CD8-positive, alpha-beta memory T cell (primary cell): ENCODE results near the gene ZDHHC14. TPM values are rescaled to one million over a fixed set of nuclear protein-coding genes. Genes with fewer than 3 reads are reported as not detected.

Experiments used
- CTCF ChIA-PET: fragments of 350-600 bp; sonication (Branson Sonifier 250); formaldehyde crosslinking; loops from one replicate; lab custom pipeline; 2021; ENCODE audit warnings: antibody characterized with exemption; lab: Charles Lee
- POLR2A ChIA-PET: fragments of 350-600 bp; sonication (Branson Sonifier 250); formaldehyde crosslinking; loops from one replicate; lab custom pipeline; 2021; ENCODE audit warnings: antibody characterized with exemption; lab: Charles Lee
- DNase-seq, 5 donors: peaks; one replicate each; pipeline versions ENCODE4 v3.0.0 to v3.0.0-alpha.2; 2020 to 2022; ENCODE audit warnings: mixed read lengths in 1 of 5
- H3K27ac ChIP-seq: one replicate; pipeline ENCODE4 v1.7.0; 2013; ENCODE audit warnings: low read depth, mild to moderate bottlenecking, low read length, moderate library complexity
- H3K27me3 ChIP-seq: 2 replicates; pipeline ENCODE4 v1.7.0; 2013; ENCODE audit warnings: low read length, mild to moderate bottlenecking; ENCODE audit not compliant: insufficient read depth, poor library complexity, severe bottlenecking
- H3K36me3 ChIP-seq: 2 replicates; pipeline ENCODE4 v1.7.0; 2013; ENCODE audit warnings: mild to moderate bottlenecking, low read length, moderate library complexity; ENCODE audit not compliant: insufficient read depth
- H3K4me1 ChIP-seq: 2 replicates; pipeline ENCODE4 v1.7.0; 2013; ENCODE audit warnings: mild to moderate bottlenecking, low read length, moderate library complexity; ENCODE audit not compliant: insufficient read depth
- H3K4me3 ChIP-seq: 2 replicates; pipeline ENCODE4 v1.7.0; 2013; ENCODE audit warnings: mild to moderate bottlenecking, low read length
- H3K9me3 ChIP-seq: 2 replicates; pipeline ENCODE4 v1.7.0; 2013; ENCODE audit warnings: mild to moderate bottlenecking, low read length
- H3K27ac Mint-ChIP-seq, 8 donors: one replicate each; pipeline ENCODE4 v1.8.0; 2020 to 2021; ENCODE audit warnings: mixed read lengths in 8 of 8, mild to moderate bottlenecking in 6 of 8, inconsistent platforms in 3 of 8, moderate library complexity in 3 of 8
- H3K27me3 Mint-ChIP-seq, 2 donors: one replicate each; pipeline ENCODE4 v1.8.0; 2020 to 2021; ENCODE audit warnings: mixed read lengths in 2 of 2, mild to moderate bottlenecking in 1 of 2, moderate library complexity in 1 of 2
- H3K36me3 Mint-ChIP-seq, 3 donors: one replicate each; pipeline ENCODE4 v1.8.0; 2020 to 2021; ENCODE audit warnings: mixed read lengths in 3 of 3, inconsistent platforms in 1 of 3, mild to moderate bottlenecking in 1 of 3
- H3K4me1 Mint-ChIP-seq, 3 donors: one replicate each; pipeline ENCODE4 v1.8.0; 2020 to 2021; ENCODE audit warnings: mixed read lengths in 3 of 3, inconsistent platforms in 1 of 3, mild to moderate bottlenecking in 1 of 3
- H3K4me3 Mint-ChIP-seq, 7 donors: one replicate each; pipeline ENCODE4 v1.8.0; 2020 to 2021; ENCODE audit warnings: mixed read lengths in 7 of 7, mild to moderate bottlenecking in 6 of 7, moderate library complexity in 4 of 7, inconsistent platforms in 2 of 7
- H3K9me3 Mint-ChIP-seq, 5 donors: one replicate each; pipeline ENCODE4 v1.8.0; 2020 to 2022; ENCODE audit warnings: mixed read lengths in 5 of 5, mild to moderate bottlenecking in 3 of 5, moderate library complexity in 2 of 5, inconsistent platforms in 1 of 5
- polyA plus RNA-seq: library from polyadenylated mRNA; unstranded; fragments of 300-500 nt; fragmentation: Illumina TruSeq; gene quantifications from one replicate; pipeline ENCODE4 v1.2.3, GENCODE V29; 2021
- total RNA-seq, 2 experiments: library from RNA; stranded (reverse); gene quantifications; one replicate each; pipeline ENCODE4 v1.2.3, GENCODE V29; 2021

Gene ZDHHC14
- total and polyA plus RNA-seq, 3 experiments from 2014 or later = 4.2 to 8.1 (median 6.3) TPM

DNA sequence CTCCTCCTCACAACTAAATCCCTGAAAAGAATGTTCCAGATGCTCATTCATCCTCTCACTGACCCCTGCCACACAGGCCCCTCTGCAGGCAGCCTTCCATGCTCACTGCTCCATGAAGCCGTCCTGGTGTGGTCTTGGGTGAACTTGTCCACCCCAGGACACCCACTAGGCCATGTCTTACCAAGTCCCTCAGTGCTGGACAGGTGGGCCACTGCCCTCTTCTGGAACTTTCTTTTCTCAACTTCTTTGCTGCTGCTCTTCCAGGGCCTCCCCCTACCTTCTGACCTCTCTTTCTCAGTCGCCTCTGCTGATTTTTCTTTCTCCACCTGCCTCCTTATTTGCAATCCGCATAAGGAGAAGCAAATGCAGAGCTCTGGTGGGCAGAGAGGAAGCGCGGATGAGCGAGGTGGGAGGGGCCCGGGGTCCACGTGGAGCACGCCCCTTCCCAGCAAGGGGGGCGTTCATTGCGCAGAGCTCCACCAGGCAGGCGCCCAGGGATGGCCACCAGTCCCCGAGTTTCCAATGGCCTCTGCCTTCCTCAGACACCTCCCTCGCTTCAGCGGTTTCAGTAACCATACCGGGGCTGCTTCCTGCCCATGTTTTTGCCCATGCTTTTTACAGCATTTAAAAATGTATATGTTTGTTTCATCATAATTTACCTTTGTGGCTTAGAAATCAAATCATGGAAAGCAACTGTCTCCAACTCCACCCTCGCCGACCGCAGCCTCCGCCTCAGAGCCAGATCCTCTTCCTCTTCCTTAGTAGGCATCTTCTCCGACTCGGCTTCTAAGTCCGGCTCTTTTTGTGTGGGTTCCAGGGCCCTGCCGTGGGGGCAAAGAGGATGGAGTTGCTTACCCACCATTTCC is 129.6 kb downstream of the ZDHHC14 start:
- Mint-ChIP-seq H3K4me3 (peak overlapping the region; percentile 64 to 92 (median 80)), H3K36me3 (peaks cover 4 to 26% (median 4%) of the 10 kb centered on the region in 3 donors), H3K4me1 (peaks cover 8 to 15% (median 14%) of the 10 kb centered on the region in 3 donors), H3K27ac (peak overlapping the region in 7 of 8 donors; percentile 7 to 98 (median 77)), H3K27me3 (peaks cover 0 to 1% of the 10 kb centered on the region in 2 donors), H3K9me3 (peaks cover 8 to 18% (median 13%) of the 10 kb centered on the region in 5 donors)
- ChIA-PET CTCF (no interaction called here), POLR2A (interaction anchor here (0.6 kb wide), 1 partner anchor 11 kb away, joined by 3 read pairs; no protein-coding TSS in a partner anchor)
- no peaks in the 10 kb centered on the region for H3K27me3 ChIP-seq
- H3K4me1 ChIP-seq = peaks cover 4% of the 10 kb centered on the region
- no peaks in the 10 kb centered on the region for H3K36me3 ChIP-seq
- DNase-seq = peak in 2 of 5 donors; percentile 2 to 14
- no peak overlapping the region for H3K4me3 ChIP-seq
- peaks cover 6% of the 10 kb centered on the region for H3K9me3 ChIP-seq
- H3K27ac ChIP-seq = no peak overlapping the region

DNA sequence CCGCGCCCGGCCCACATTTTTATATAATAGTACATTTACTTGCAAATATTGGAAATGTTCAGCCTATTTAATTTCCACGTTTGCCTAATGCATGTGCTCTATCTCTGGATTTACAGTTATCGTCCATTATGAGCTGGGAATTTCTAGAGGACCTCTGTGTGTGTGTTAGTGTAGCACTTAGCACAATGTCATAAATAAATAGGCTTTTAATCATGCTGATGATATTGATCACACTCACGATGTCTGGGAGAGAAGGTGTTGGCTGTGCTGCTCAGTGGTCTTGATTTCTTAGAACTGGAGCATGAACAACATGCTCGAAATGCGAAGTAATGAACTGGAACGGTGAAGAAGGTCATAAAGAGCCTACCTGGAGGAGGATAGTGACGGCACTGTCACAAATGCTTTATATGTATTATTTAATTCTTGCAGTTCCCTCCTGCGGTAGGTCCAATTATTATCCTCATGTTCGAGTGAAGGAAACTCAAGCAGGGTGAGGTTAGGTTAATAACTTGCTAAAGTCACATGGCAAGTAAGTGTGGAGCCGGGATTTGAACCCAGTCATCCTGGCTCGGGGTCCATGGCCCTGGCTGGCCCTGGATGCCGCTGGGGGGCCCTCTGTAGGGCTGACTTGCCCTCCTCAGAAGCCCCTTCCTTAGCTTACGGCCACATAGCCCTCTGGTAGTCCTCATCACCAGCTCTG is 130.8 kb downstream of the ZDHHC14 start:
- H3K9me3 Mint-ChIP-seq = peaks cover 1 to 6% (median 2%) of the 10 kb centered on the region in 5 donors

GRCh38 chr6:157512382-157512682 is 131.3 kb downstream of the ZDHHC14 start:
- no peak for DNase-seq
- Mint-ChIP-seq H3K36me3 (peaks cover 0 to 15% (median 3%) of the 10 kb centered on the region in 3 donors), H3K4me3 (no peak overlapping the region), H3K4me1 (peaks cover 8 to 15% (median 14%) of the 10 kb centered on the region in 3 donors), H3K27me3 (peaks cover 0 to 1% of the 10 kb centered on the region in 2 donors), H3K27ac (peak overlapping the region in 1 of 8 donors; percentile 32), H3K9me3 (peaks cover 0 to 4% (median 0%) of the 10 kb centered on the region in 5 donors)
- CTCF ChIA-PET = no interaction called here
- Histone ChIP-seq H3K27me3 (no peaks in the 10 kb centered on the region), H3K4me1 (peaks cover 4% of the 10 kb centered on the region), H3K36me3 (no peaks in the 10 kb centered on the region), H3K4me3 (no peak overlapping the region), H3K27ac (no peak overlapping the region), H3K9me3 (no peaks in the 10 kb centered on the region)
- POLR2A ChIA-PET = no interaction called here

More for the DNA sequence above, 130.8 kb downstream of the ZDHHC14 start:
- H3K4me3 ChIP-seq = no peak overlapping the region
- H3K27ac Mint-ChIP-seq = peak overlapping the region in 2 of 8 donors; percentile 32 to 71
- H3K4me1 ChIP-seq = peaks cover 4% of the 10 kb centered on the region
- ChIA-PET CTCF (no interaction called here), POLR2A (no interaction called here)
- no peaks in the 10 kb centered on the region for H3K9me3 ChIP-seq
- H3K36me3 ChIP-seq = no peaks in the 10 kb centered on the region
- H3K36me3 Mint-ChIP-seq = peaks cover 0 to 15% (median 3%) of the 10 kb centered on the region in 3 donors
- peaks cover 8 to 15% (median 14%) of the 10 kb centered on the region in 3 donors for H3K4me1 Mint-ChIP-seq
- H3K4me3 Mint-ChIP-seq = no peak overlapping the region
- no peak overlapping the region for H3K27ac ChIP-seq
- no peak for DNase-seq
- H3K27me3 Mint-ChIP-seq = peaks cover 0 to 1% of the 10 kb centered on the region in 2 donors
- no peaks in the 10 kb centered on the region for H3K27me3 ChIP-seq

DNA sequence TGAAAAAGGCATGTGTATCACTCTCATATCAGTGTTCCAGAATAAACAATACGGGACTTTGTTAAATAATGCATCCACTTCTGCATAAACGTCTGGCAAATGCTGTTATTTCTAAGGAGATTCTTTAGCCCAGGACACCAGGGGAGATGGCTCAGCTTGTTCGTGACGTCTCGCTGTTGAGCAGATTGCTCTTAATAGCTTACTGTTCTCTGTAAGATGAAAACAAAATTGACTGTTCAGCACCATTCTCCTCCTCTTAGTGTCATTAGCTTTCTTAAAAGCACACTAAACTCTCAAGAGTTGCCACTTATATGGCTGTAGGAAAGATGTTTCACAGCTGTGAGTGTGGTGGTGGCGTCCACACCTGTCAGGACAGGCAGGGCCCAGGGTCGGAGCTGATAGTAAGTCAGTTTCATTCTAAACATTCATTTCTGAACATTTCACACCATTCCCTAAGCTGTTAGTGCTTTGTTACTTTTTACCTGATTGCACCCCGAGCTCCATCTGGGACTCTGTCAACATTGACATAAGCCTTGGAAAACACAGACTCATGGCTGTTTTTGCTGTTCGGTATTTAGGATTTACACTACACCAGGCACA is 132.1 kb downstream of the ZDHHC14 start:
- POLR2A ChIA-PET = no interaction called here
- no peaks in the 10 kb centered on the region for H3K9me3 Mint-ChIP-seq

DNA sequence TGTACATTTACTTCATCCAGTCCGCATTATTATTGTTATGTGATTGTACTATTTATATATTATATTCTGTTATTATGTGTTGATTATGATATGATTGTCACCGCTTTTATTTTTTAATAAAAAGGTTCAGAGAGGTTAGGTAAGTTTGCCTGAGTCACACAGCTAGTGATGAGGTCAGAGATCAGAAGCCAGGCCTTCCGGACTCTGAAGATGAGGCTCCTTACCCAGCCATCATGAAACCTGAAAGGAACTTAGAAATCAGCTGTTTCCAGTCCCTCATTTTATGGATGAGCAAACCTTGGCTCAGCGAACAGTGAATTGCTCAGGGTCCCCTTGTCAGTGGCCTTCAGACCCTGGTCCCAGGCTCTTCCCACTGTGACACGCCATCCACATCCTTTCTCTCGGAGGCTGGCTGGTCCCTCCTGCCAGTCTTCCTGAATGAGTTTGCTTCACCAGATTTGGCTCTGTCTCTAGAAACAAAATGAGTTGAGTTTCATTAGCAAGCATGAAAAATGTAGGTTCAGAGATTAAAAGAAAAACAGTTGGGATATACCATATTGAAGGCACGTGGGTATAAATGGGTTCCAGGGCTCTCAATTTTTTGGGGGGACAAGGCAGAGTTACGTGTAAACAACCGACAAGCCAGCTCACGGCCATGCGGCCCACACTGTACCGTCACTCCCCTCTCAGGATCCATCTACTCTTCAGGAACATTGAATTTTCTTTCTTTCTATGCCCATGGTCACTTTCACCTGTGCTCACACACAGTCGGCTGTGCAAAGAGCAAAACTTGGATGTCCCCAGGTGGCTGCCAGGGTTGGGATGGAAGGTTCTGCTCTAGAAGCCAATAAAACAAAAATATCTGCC is 132.9 kb downstream of the ZDHHC14 start:
- DNase-seq = no peak
- no peaks in the 10 kb centered on the region for H3K27me3 ChIP-seq
- peaks cover 0 to 4% (median 2%) of the 10 kb centered on the region in 3 donors for H3K36me3 Mint-ChIP-seq
- POLR2A ChIA-PET = no interaction called here
- H3K4me3 Mint-ChIP-seq = no peak overlapping the region
- CTCF ChIA-PET = no interaction called here
- H3K4me3 ChIP-seq = no peak overlapping the region
- peaks cover 4% of the 10 kb centered on the region for H3K4me1 ChIP-seq
- no peaks in the 10 kb centered on the region for H3K36me3 ChIP-seq
- peak overlapping the region; percentile 78 for H3K27ac ChIP-seq
- peaks cover 8 to 15% (median 14%) of the 10 kb centered on the region in 3 donors for H3K4me1 Mint-ChIP-seq
- H3K27ac Mint-ChIP-seq = peak overlapping the region in 2 of 8 donors; percentile 61 to 83
- no peaks in the 10 kb centered on the region for H3K9me3 ChIP-seq
- no peaks in the 10 kb centered on the region for H3K9me3 Mint-ChIP-seq
- peaks cover 0 to 1% of the 10 kb centered on the region in 2 donors for H3K27me3 Mint-ChIP-seq

More for the DNA sequence above, 132.1 kb downstream of the ZDHHC14 start:
- no peaks in the 10 kb centered on the region for H3K27me3 ChIP-seq
- H3K36me3 ChIP-seq = no peaks in the 10 kb centered on the region
- Mint-ChIP-seq H3K36me3 (peaks cover 0 to 7% (median 3%) of the 10 kb centered on the region in 3 donors), H3K27me3 (peaks cover 0 to 1% of the 10 kb centered on the region in 2 donors), H3K27ac (no peak overlapping the region), H3K4me3 (peak overlapping the region in 1 of 7 donors; percentile 34), H3K4me1 (peaks cover 8 to 15% (median 14%) of the 10 kb centered on the region in 3 donors)
- H3K27ac ChIP-seq = no peak overlapping the region
- DNase-seq = no peak
- H3K9me3 ChIP-seq = no peaks in the 10 kb centered on the region
- CTCF ChIA-PET = no interaction called here
- peaks cover 4% of the 10 kb centered on the region for H3K4me1 ChIP-seq
- no peak overlapping the region for H3K4me3 ChIP-seq

GRCh38 chr6:157514659-157515496 is 133.9 kb downstream of the ZDHHC14 start:
- Mint-ChIP-seq H3K27ac (peak overlapping the region in 1 of 8 donors; percentile 68), H3K4me3 (no peak overlapping the region), H3K27me3 (peaks cover 0 to 1% of the 10 kb centered on the region in 2 donors), H3K9me3 (no peaks in the 10 kb centered on the region), H3K36me3 (no peaks in the 10 kb centered on the region), H3K4me1 (peaks cover 8 to 15% (median 10%) of the 10 kb centered on the region in 3 donors)
- ChIA-PET CTCF (no interaction called here), POLR2A (no interaction called here)
- Histone ChIP-seq H3K27ac (peak overlapping the region; percentile 78), H3K4me3 (no peak overlapping the region), H3K27me3 (no peaks in the 10 kb centered on the region), H3K36me3 (no peaks in the 10 kb centered on the region), H3K9me3 (no peaks in the 10 kb centered on the region), H3K4me1 (peaks cover 4% of the 10 kb centered on the region)
- no peak for DNase-seq
